ENCODE data around the gene ZBTB7B.

Gene ZBTB7B

DNA sequence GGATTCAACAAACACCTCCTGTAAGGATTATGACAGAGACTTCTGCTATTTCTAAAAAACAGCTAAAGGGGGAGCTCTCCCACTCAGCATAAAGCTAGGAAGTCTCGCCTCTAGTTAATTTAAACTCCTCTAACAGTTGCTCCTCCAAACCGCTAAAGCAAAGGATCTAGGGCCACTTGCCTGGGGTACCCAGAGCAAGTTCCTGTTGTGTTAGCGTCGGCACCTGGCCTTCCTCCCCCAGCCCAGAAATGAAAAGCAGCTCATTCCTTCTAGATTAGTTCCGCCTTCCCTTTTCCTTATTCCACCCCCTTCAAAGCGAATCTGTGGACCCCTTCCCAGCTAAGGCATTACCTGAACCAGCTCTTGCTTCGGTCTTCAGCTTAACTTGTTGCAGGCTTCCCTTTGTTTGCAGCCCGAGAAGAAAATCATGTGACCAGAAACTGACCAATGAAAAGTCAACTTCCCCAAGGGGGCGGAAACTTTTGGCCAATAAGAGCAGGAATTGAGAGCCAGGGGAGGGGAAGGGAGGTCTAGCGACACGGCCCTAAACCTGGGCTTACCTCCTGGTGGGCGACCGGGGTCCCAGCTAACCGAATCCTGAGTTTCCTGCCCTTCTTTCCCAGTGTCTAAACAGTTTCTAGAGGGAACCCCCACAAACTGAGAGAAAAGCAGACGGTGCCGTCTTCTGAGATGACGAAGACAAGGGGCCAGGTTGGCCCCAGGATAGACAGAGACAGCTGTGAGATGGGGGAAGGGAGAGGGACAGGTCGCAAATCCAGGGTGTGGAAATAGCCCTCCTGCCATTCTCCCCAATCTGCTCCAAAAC, 46.7 kb upstream of the ZBTB7B start, which contains the start of gene PBXIP1:
Gene PBXIP1, minus strand, starts transcription at position 382 of the 826 bp plus-strand sequence. CDS start 2,378 bp downstream, outside the sequence.
- TF ChIP-seq POLR2AphosphoS5 (IDR thresholded peaks at IDR 0.05; ENCODE audit: low read depth, low read length) = no peak
- no peak for TF ChIP-seq FOXP2 (optimal IDR thresholded peaks at IDR 0.05; ENCODE audit: borderline replicate concordance, extremely low read depth, extremely low read length, insufficient read depth)
- TF ChIP-seq, protein P1, sequence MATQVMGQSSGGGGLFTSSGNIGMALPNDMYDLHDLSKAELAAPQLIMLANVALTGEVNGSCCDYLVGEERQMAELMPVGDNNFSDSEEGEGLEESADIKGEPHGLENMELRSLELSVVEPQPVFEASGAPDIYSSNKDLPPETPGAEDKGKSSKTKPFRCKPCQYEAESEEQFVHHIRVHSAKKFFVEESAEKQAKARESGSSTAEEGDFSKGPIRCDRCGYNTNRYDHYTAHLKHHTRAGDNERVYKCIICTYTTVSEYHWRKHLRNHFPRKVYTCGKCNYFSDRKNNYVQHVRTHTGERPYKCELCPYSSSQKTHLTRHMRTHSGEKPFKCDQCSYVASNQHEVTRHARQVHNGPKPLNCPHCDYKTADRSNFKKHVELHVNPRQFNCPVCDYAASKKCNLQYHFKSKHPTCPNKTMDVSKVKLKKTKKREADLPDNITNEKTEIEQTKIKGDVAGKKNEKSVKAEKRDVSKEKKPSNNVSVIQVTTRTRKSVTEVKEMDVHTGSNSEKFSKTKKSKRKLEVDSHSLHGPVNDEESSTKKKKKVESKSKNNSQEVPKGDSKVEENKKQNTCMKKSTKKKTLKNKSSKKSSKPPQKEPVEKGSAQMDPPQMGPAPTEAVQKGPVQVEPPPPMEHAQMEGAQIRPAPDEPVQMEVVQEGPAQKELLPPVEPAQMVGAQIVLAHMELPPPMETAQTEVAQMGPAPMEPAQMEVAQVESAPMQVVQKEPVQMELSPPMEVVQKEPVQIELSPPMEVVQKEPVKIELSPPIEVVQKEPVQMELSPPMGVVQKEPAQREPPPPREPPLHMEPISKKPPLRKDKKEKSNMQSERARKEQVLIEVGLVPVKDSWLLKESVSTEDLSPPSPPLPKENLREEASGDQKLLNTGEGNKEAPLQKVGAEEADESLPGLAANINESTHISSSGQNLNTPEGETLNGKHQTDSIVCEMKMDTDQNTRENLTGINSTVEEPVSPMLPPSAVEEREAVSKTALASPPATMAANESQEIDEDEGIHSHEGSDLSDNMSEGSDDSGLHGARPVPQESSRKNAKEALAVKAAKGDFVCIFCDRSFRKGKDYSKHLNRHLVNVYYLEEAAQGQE (IDR thresholded peaks at IDR 0.05; ENCODE audit: insufficient read depth in 1 of 2, low read depth in 2 of 2, low read length in 2 of 2) = no peak
- no peak for TF ChIP-seq TAF1 (IDR thresholded peaks at IDR 0.05; ENCODE audit: borderline replicate concordance, insufficient read depth, low read length)
- TF ChIP-seq SIN3A (IDR thresholded peaks at IDR 0.05; ENCODE audit: borderline replicate concordance, insufficient read depth, low read length) = no peak

- peak; percentile 35; the same call in 1 of the 2 replicates for TF ChIP-seq POLR2AphosphoS5 (IDR thresholded peaks at IDR 0.05; ENCODE audit: low read depth, low read length)
- no peak for TF ChIP-seq TAF1 (IDR thresholded peaks at IDR 0.05; ENCODE audit: borderline replicate concordance, insufficient read depth, low read length)
- TF ChIP-seq, protein P1 (IDR thresholded peaks at IDR 0.05; ENCODE audit: insufficient read depth in 1 of 2, low read depth in 2 of 2, low read length in 2 of 2) = no peak
- TF ChIP-seq SIN3A (IDR thresholded peaks at IDR 0.05; ENCODE audit: borderline replicate concordance, insufficient read depth, low read length) = no peak
- no peak for TF ChIP-seq FOXP2 (optimal IDR thresholded peaks at IDR 0.05; ENCODE audit: borderline replicate concordance, extremely low read depth, extremely low read length, insufficient read depth)
These were observed 46.1 kb upstream of the ZBTB7B start for GRCh38 chr1:154956544-154956941.

DNA sequence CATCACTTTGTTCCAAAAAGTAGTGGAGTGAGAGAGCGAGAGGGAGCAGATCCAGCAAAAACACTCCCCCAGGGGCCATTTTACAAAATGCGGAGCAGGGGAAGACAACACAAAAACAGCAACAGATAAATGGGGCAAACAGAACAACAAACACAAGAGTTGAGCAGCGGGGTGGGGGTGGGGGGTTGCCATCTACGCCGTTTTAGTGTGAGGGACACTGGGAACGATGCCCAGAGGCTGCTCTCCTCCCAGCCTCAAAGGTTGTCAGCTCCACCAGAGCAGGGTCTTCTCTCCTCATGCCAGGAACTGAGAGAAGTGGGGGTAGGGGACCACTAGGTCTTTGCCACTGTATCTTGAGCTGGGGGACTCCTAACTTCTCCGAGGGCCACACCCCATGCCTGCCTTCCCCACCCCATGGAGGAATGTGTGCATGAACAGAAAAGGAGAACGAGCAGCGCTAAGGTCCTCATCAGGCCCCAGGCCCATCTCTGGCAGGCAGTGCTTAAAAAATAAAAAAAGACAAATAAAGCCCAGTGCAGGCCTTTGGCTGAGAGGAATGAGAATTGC, 45.4 kb upstream of the ZBTB7B start:
- no peak for TF ChIP-seq TAF1 (IDR thresholded peaks at IDR 0.05; ENCODE audit: borderline replicate concordance, insufficient read depth, low read length)
- TF ChIP-seq, protein P1 (IDR thresholded peaks at IDR 0.05; ENCODE audit: insufficient read depth in 1 of 2, low read depth in 2 of 2, low read length in 2 of 2) = no peak
- no peak for TF ChIP-seq POLR2AphosphoS5 (IDR thresholded peaks at IDR 0.05; ENCODE audit: low read depth, low read length)
- no peak for TF ChIP-seq SIN3A (IDR thresholded peaks at IDR 0.05; ENCODE audit: borderline replicate concordance, insufficient read depth, low read length)
- no peak for TF ChIP-seq FOXP2 (optimal IDR thresholded peaks at IDR 0.05; ENCODE audit: borderline replicate concordance, extremely low read depth, extremely low read length, insufficient read depth)

- TF ChIP-seq, protein P1 (IDR thresholded peaks at IDR 0.05; ENCODE audit: insufficient read depth in 1 of 2, low read depth in 2 of 2, low read length in 2 of 2) = no peak
- no peak for TF ChIP-seq FOXP2 (optimal IDR thresholded peaks at IDR 0.05; ENCODE audit: borderline replicate concordance, extremely low read depth, extremely low read length, insufficient read depth)
- no peak for TF ChIP-seq POLR2AphosphoS5 (IDR thresholded peaks at IDR 0.05; ENCODE audit: low read depth, low read length)
- no peak for TF ChIP-seq TAF1 (IDR thresholded peaks at IDR 0.05; ENCODE audit: borderline replicate concordance, insufficient read depth, low read length)
- no peak for TF ChIP-seq SIN3A (IDR thresholded peaks at IDR 0.05; ENCODE audit: borderline replicate concordance, insufficient read depth, low read length)
These were observed 44.6 kb upstream of the ZBTB7B start for GRCh38 chr1:154958036-154958435.
